ENCODE results near the gene ZBP1.

ZBP1 gene

DNA sequence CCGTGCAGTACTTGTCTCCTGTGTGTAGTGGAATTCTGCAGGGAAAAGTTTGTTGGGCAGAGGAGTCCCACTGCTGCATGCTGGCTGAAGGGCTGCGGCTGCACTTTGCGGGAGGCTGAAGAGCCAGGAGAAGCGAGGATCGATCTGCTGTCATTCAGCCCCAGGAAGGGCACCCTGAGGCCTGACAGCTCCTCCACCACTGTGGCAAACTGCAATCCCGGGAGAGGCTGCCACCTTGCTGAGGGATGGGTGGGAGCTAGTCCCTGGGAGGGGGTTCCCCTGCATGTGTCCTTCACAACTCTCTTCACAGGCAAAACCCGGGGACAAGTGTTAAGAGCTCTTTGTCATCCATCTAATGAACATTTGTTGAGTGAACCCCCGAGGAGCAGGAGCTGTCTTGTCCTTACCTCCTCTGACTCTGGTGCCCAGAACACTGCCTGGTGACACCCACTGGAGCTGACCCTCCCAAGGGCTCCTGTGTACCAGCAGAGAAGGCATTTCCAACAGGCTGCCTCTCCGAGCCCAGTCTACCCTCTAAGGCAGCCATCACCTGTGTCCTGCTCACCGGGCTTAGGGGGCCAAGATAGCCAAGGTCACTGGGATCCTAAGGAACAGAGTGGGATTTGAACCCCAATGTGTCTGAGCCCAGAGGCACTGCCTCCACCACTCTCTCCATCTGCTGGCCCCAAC lies 41.6 kb downstream of the ZBP1 start:
- in situ Hi-C loops (cut with MboI; ENCODE audit: low sequenced_read_pairs) = no loop called here

DNA sequence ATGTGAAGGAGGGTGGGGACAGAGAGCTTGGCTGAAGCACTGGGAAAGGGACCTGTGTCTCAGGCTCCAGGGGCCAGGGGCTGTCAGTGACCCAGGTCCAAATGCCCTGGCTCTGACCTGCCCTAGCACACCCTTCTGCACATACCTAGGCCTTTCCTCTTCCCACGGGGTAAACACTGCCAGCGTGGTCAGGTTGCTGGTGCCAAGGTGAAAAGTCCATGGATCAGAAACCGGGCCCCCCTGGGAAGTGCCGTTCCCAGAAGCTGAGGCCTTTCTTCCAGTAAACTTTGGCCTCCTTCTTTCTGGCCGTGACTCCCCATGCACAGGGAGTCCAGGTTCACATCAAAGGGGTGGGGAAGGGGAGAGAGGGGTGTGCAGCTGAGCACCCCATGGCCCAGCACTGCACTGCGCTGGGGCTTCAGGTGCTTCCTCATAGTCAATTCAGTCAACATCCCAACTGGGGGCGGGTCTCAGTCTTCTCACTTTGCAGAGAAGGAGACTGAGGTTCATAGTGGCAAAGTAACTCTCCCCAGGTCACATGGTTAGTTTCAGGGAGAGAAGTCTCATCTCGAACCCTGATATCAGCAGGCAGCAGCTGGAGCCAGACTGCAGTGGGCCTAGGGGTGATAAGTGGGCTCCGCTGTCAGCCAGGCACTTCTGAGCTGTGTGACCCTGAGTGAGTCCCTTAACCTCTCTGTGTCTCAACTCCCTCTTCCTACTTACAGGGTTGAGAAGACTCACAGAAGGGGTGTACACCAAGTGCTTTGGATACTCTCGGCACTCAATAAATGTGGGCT lies 42.3 kb downstream of the ZBP1 start:
- in situ Hi-C loops (cut with MboI; ENCODE audit: low sequenced_read_pairs) = no loop called here

DNA sequence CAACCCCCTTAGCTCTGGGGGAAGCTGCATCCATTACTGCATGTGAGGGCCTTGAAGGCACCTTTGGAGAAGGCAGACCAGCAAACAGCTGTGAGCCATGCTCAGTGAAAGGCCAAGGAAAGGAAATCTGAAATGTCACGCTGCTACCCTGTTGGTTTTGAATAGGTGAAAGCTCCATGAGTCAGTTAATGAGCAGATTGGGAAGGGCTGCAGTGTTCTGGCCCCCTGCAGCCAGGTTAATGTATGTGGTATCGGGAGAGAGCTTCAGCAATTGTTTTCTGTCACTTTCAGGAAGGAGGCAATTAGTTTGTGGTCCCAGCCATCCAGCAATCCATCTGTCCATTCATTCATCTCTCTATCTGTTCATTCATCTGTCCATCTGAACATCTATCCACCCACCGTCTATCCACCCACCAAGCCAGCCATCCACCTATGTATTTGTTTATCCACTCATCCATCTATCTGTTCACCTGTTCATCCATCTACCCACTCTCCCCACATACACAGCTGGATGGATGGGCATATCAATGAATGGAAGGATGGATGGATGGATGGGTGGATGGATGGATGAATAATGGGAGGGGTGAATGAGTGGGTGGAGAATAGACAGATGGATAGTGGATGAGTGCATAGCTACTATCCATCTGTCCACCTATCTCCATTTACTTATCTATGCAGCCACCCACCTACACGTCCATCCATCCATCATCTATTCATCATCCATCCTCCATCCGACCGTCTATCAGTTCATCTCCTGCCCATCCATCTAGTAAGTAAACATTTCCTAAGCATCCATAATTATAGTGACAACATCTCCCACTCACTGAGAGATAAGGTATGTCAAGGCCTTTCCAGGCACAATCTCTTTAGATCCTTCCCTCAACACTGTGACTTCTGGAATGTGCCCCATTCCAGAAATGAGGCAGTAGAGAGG lies 43.3 kb downstream of the ZBP1 start:
- in situ Hi-C loops (cut with MboI; ENCODE audit: low sequenced_read_pairs) = no loop called here

DNA sequence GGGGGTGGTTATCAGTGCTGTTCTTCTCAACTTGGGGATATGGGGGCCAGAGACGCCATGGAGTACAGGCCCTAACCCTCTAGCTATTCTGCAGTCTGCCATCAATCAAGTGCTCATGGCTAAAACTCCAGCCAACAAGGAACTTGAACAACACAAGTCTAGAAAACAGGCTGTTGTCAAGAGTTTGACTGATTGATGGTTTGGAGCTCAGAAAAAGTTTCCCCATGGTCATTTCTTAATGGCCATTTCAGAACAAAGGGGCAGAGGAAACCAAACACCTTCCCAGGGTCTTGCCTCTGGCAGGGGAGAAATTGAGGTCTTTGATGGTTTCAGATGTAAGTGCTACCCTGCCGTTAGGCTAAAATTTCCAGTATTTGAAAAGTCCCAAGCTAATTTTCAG lies 44.2 kb downstream of the ZBP1 start:
- in situ Hi-C loops (cut with MboI; ENCODE audit: low sequenced_read_pairs) = no loop called here

DNA sequence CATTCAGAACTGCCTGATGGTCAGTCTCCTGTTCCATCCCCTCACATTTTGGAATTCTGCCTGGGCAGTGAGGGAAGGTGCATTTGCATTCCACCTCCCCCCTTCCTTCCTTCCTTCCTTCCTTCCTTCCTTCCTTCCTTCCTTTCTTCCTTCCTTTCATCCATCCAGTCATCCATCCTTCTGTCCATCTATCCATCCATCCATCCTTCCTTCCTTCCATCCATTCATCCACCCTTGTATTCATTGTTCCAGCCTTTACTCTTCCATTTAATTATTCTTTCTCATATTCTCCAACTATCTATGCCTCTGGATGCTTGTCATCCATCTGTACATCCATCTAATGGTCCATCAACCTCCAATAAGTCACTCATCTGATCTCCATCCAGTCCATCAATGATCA lies 45.3 kb downstream of the ZBP1 start:
- in situ Hi-C loops (cut with MboI; ENCODE audit: low sequenced_read_pairs) = no loop called here

DNA sequence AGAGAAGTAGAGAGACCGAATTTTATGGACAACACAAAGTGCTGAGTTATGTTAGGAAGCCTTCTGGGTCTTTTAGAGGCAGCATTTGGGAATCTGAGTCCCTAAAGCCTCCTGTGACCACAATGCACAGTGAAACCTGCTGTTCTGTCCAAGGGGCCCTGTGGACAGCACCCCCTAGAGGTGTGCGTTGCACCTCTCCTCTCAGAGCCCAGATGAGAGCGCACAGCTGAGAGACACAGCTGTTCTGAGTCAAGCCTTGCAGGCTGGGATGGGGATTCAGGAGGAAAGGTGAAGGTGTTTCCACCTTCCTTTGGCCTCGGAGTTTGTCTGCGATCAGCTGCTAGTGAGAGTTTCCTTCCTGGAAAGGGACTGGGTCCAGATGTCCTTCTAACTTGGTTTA lies 46.3 kb downstream of the ZBP1 start:
- in situ Hi-C loops (cut with MboI; ENCODE audit: low sequenced_read_pairs) = no loop called here

DNA sequence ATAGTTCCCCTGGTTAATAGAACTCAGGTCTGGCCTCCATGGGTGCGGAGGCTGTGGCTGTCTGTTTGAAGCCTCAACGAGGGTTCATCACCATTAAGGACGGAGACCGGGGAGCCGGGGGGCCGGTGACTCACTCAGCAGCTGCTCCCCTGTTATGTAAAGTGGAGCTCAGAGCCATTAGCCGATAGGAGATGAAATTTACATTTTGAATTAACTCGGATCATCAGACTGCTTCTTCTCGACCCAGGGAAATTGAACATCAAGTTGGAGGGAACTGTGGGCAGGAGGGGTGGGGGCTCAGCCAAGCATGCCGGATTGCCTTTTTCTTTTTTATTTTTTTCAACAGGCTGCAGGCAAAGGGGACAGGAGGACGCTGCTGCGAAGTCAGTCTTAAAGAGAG lies 47.0 kb downstream of the ZBP1 start:
- in situ Hi-C loops (cut with MboI; ENCODE audit: low sequenced_read_pairs) = no loop called here

DNA sequence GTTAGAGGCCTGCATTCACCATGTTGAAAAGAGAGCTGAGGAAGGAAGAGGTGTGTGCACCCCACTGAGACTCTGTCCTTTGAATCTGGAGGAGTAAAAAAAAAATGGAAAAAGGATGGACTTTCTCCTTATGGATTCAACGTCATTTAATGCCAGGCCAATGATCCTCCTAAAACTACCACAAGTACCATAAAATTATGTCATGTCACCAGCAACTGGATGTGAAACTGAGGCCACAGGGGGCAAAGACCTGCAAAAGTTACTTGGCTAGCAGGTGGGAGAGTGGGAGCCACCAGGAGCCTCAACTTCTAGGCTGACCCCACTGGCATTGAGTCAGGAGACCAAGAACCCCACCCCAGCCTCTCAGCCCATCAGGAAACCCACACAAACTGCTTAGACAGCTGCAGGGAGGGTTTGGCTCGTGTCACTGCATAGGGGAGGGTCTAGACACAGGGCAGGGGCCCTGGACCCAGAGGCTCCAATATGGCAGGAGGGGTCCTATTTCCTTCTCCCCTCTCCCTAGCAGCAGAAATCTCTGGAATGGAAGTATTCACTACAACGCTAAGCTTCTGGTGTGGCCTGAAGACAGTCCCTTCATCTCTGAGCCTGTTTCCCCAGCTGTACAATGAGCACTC lies 48.3 kb downstream of the ZBP1 start:
- in situ Hi-C loops (cut with MboI; ENCODE audit: low sequenced_read_pairs) = no loop called here

DNA sequence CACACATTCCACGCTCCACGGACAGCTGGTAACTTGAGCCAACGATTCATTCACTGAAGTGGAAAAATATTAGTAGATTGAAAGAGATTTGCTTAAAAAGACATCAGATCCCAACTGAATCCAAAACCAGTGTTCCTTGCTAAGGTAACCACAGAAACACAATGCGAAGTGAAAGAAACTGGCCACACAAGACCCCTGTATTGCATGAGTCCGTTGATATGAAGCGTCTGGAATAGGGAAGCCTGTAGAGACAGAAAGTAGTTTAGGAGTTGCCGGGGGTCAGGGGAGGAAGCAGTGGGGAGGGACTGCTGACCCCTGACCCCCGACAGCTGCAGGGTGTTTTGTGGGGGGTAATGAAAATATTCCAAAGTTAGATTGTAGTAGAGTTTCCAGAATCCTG lies 49.3 kb downstream of the ZBP1 start:
- in situ Hi-C loops (cut with MboI; ENCODE audit: low sequenced_read_pairs) = no loop called here

DNA sequence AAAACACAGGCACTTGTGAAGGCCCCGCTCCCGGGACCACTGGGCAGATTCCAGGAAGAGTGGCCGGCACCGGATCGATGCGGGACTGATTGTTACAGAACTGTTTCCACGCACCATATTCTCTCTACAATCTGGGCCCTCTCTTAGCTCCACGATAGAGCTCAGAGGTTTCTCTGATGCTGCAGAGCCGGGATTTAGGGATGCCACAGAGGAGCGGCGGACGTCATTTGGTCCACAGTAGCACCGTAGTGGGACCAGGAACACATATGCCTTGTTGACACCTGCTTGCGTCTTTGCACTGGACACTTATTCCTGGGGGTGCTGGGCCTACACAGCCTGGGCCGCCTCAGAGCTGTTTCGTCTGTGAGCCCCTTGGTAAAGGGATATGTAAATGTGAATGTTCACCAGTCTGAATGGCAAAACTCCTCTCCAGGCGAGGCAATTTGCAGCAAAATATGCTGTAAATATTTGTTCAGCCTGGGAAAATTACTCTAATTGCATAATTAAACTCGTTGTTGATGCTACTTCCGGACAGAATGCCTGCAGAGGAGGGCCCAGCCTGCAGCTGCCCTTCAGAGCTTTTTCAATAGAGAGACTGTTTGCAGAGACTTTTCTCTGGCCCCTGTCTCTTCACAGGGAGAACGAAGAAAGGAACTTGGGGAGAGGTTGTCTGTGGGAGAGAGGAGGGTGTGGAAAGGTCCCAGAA lies 49.9 kb downstream of the ZBP1 start:
- in situ Hi-C loops (cut with MboI; ENCODE audit: low sequenced_read_pairs) = no loop called here

DNA sequence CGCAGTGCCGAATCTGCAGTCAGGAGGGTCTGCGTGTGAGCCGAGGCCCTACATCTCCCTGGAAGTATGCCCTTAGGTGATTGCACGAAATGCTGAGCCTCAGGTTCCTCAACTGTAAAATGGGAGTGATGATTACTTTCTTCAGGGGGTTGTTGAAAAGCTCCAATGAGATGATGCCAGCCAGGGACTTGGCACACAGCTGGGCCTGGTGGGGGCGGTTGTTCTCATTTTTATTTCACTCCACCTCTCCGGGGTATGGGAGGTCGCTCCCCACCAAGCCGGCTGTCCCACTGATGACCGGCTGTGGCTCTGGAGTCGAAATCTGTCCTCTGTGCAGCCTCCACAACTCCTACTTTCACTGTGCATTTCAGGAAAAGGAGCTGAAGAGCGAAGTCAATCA lies 51.3 kb downstream of the ZBP1 start:
- in situ Hi-C loops (cut with MboI; ENCODE audit: low sequenced_read_pairs) = no loop called here

DNA sequence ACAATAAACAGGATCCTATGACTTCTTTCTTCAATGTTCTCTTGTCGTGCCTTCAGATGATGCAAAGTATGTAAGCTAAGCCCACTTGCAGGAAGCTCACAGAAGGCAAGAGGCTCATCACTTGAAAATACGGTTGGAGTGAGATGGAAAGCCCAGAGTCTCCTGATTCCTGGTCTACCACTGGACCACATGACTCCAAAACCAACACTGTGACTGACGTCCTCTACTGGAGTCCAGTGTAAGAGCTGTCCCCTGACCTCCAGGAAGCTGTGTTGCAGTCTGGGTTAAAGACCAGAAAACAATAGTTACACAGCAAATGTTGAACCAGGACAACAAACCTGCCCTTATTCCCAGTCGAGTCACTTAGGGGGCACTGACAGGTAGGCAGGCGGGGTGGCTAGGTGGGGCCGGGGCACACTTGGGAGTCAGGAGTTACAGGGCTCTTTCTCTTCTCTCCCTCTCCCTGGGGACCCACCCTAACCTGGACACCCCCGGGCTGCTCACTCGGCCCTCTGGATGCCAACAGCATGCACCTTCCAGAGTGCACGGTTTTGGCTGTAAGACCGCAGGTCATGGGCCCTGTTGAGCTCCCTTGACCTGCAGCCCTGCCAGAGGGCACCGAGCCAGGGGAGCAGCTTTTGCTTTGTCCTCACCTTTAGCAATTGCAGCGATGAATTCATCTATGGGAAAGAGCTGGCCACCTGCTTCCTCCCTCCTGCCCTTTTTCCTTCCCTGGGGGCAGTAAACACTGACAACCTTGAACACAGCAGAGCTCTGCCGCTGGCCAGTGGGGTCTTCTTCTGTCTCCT lies 51.9 kb downstream of the ZBP1 start:
- in situ Hi-C loops (cut with MboI; ENCODE audit: low sequenced_read_pairs) = no loop called here

DNA sequence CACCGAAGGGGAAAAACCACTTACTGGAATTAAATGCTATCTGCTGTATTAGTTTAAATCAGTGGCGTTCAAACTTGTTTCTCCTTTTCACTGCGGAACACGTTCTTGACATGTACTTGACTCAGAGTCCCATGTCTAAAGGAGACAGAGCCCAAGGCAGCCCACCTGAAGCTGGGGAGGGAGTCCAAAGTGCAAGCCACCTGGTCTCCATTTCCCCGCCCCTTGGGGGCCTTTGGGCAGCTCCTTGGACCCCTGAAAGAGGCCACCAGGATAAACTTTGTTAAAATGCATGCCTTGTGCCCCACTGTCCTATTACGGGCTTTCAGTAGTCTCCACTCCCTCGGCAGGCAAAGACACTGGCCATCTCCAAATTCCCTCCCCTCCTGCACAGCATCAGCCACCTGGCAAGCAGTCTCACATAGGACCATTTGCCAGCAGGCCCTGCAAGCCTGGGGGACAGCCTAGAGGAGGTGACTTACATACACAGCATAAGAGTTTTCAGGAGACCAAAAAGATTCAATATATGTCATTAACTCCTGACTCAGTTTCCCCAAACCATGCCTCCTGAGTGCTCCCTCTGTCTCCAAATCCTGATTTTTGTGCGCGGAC lies 52.7 kb downstream of the ZBP1 start:
- in situ Hi-C loops (cut with MboI; ENCODE audit: low sequenced_read_pairs) = no loop called here

DNA sequence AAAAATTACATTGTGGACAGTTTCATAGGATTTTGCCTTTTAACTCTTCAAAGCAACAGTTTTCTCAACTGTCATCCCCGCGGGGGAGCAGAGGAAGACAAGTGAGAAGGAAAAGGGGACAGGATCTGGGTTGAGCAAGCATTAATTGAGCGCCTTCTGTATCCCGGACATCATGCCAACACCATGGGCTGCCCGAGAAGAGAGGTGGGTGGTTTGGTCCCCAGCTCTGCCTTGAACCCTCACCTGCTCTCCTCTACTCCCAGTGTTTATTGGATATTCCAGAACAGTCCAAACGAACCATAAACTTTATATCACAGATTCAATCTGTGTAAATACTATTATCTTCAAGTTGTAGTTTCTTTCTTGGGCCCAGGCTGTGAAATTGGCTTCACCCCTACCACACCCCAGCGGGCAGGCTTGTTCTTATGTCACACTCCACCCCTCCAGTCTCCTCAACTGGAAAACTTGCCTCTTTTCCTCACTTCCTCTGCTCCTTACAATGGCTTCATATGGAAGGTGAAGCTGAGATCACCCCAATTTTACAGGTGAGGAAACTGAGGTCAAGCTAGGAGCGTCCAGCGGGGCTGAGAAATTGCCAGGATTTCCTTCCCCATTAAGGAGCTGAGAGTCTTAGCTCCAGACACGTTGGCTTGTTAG lies 53.3 kb downstream of the ZBP1 start:
- in situ Hi-C loops (cut with MboI; ENCODE audit: low sequenced_read_pairs) = no loop called here

DNA sequence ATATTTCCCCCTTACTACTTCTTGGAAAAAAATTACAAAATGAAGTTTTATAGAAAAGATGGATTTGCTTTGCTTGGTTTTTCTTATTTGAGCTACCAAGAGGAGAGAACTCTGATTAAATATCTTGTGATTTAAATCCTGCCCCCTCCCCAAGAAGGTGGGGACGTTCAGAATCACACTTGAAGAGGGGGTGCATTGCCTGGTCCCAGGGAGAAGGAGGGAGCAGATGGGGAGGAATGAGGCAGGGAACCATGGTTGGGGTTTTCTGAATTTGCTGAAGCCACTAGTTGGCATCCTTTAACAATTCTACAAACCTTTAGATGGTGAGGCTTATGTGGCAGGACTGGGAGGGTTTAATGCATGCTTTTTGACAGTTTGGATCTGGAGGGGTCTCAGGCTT lies 53.8 kb downstream of the ZBP1 start:
- in situ Hi-C loops (cut with MboI; ENCODE audit: low sequenced_read_pairs) = no loop called here

DNA sequence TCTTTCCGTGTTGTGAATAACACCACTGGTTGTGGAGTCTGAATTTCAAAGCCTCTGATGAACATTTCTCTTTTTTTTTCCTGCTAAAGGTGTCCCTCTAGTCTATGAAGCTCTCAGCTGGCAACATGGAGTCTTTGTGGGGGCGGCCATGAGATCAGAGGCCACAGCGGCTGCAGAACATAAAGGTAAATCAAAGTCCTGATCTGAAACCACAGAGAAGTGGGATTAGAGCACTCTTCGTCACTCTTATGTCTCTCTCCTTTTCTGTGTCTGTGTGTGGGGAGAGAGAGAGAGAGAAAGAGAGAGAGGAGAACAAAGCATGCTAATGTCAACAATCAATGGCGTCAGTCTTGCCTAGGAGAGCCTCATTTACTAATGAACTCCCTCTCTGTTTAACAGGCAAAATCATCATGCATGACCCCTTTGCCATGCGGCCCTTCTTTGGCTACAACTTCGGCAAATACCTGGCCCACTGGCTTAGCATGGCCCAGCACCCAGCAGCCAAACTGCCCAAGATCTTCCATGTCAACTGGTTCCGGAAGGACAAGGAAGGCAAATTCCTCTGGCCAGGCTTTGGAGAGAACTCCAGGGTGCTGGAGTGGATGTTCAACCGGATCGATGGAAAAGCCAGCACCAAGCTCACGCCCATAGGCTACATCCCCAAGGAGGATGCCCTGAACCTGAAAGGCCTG lies 55.1 kb downstream of the ZBP1 start:
- in situ Hi-C loops (cut with MboI; ENCODE audit: low sequenced_read_pairs) = no loop called here

DNA sequence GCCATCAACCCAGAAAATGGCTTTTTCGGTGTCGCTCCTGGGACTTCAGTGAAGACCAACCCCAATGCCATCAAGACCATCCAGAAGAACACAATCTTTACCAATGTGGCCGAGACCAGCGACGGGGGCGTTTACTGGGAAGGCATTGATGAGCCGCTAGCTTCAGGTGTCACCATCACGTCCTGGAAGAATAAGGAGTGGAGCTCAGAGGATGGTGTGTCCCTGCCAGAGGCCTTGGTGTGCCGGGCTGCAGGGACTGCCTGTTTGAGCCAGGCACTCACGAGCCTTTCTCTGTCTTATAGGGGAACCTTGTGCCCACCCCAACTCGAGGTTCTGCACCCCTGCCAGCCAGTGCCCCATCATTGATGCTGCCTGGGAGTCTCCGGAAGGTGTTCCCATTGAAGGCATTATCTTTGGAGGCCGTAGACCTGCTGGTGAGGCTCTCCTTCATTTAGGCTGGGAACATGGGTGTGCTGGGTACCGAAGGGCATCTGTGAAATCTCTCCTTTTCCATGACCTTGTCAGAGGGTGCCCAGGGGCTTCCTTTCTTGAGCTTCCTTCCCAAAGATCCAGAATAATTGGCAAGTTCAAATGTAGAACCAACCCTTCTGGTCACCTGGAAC lies 55.9 kb downstream of the ZBP1 start:
- in situ Hi-C loops (cut with MboI; ENCODE audit: low sequenced_read_pairs) = no loop called here

DNA sequence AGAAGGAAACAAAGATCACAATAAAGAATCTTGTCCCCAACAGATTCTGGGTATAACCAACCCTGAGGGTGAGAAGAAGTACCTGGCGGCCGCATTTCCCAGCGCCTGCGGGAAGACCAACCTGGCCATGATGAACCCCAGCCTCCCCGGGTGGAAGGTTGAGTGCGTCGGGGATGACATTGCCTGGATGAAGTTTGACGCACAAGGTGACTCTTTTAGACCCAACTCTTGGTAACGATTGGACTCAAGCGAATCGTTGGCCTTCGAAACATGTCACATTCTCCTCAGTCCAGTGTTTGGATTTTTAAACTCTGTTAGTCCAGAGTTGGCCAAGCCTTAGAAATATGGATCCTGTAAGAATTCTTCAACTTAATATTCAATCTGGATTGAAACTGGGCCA lies 56.7 kb downstream of the ZBP1 start:
- in situ Hi-C loops (cut with MboI; ENCODE audit: low sequenced_read_pairs) = no loop called here
